Measurements from ENCODE around the gene RSL1D1.

Gene RSL1D1

GRCh38 chr16:11851294-11852091 is at the start of gene RSL1D1:
Gene RSL1D1, minus strand, starts transcription at chr16:11851542. Its CDS starts 30 bp downstream, at chr16:11851512.
- POLR2A ChIA-PET (ENCODE audit: low non-redundant PET): interaction anchor here (0.5 to 1.1 kb wide), 3 partner anchors 13 to 934 kb away, joined by 3 to 10 read pairs (median 7); no protein-coding TSS in a partner anchor
- H3K27ac ChIP-seq: peak within 1 kb of the TSS; percentile 77
- peak; percentile 99 for DNase-seq (ENCODE audit: low spot score)
- no peak for TF ChIP-seq CTCF (conservative IDR thresholded peaks at IDR 0.05; ENCODE audit: low read depth)
- CTCF ChIA-PET: interaction anchor here (0.6 kb wide), 1 partner anchor 15 kb away, joined by 3 read pairs; no protein-coding TSS in a partner anchor

GRCh38 chr16:11901091-11901490 is 49.7 kb upstream of the RSL1D1 start:
- CTCF ChIA-PET: no interaction called here
- POLR2A ChIA-PET (ENCODE audit: low non-redundant PET): no interaction called here

GRCh38 chr16:11896486-11897176 is 45.3 kb upstream of the RSL1D1 start:
- no peak for TF ChIP-seq CTCF (conservative IDR thresholded peaks at IDR 0.05; ENCODE audit: low read depth)
- no peak for DNase-seq (ENCODE audit: low spot score)
- CTCF ChIA-PET: interaction anchor here (0.6 to 1.4 kb wide), 2 partner anchors 144 to 171 kb away, joined by 3 read pairs; no protein-coding TSS in a partner anchor
- peak overlapping the region; percentile 48 for H3K27ac ChIP-seq
- POLR2A ChIA-PET (ENCODE audit: low non-redundant PET): no interaction called here

More at GRCh38 chr16:11901091-11901490, 49.7 kb upstream of the RSL1D1 start:
- no peak for DNase-seq (ENCODE audit: low spot score)
- H3K27ac ChIP-seq: no peak overlapping the region
- no peak for TF ChIP-seq CTCF (conservative IDR thresholded peaks at IDR 0.05; ENCODE audit: low read depth)

GRCh38 chr16:11893571-11893970 is 42.2 kb upstream of the RSL1D1 start:
- ChIA-PET CTCF (interaction anchor here (0.7 kb wide), 1 partner anchor 26 kb away, joined by 3 read pairs; no protein-coding TSS in a partner anchor), POLR2A (ENCODE audit: low non-redundant PET) (no interaction called here)
- no peak for TF ChIP-seq CTCF (conservative IDR thresholded peaks at IDR 0.05; ENCODE audit: low read depth)
- H3K27ac ChIP-seq: no peak overlapping the region
- no peak for DNase-seq (ENCODE audit: low spot score)

GRCh38 chr16:11892761-11893160 is 41.4 kb upstream of the RSL1D1 start:
- no peak overlapping the region for H3K27ac ChIP-seq
- ChIA-PET CTCF (no interaction called here), POLR2A (ENCODE audit: low non-redundant PET) (no interaction called here)
- no peak for DNase-seq (ENCODE audit: low spot score)
- no peak for TF ChIP-seq CTCF (conservative IDR thresholded peaks at IDR 0.05; ENCODE audit: low read depth)

- CTCF ChIA-PET: no interaction called here
Observed at GRCh38 chr16:11890231-11890965, 39.1 kb upstream of the RSL1D1 start.

More at GRCh38 chr16:11890231-11890965, 39.1 kb upstream of the RSL1D1 start:
- TF ChIP-seq CTCF (conservative IDR thresholded peaks at IDR 0.05; ENCODE audit: low read depth): no peak
- POLR2A ChIA-PET (ENCODE audit: low non-redundant PET): no interaction called here
- no peak for DNase-seq (ENCODE audit: low spot score)
- H3K27ac ChIP-seq: no peak overlapping the region

All from RWPE1 (cell line).